ENCODE data around the gene GAS7. TPM values are rescaled to one million over a fixed set of nuclear protein-coding genes. Genes with fewer than 3 reads are reported as not detected.

GAS7 gene
- total and polyA plus RNA-seq, 3 experiments from 2014 or later = 1.9 to 4.4 (median 3.3) TPM

GRCh38 chr17:10032118-10032852 lies 166.1 kb downstream of the GAS7 start:
- H3K27ac ChIP-seq (ENCODE audit: low read depth, low read length) = no peak overlapping the region
- H3K9me3 ChIP-seq (ENCODE audit: low read length) = no peaks in the 10 kb centered on the region
- Mint-ChIP-seq H3K36me3 (peaks cover 0 to 6% (median 0%) of the 10 kb centered on the region in 3 donors), H3K9me3 (no peaks in the 10 kb centered on the region), H3K4me1 (no peaks in the 10 kb centered on the region), H3K27ac (no peak overlapping the region), H3K4me3 (no peak overlapping the region), H3K27me3 (peaks cover 0 to 3% of the 10 kb centered on the region in 2 donors)
- DNase-seq = no peak
- H3K27me3 ChIP-seq (ENCODE audit: insufficient read depth, low read length, poor library complexity, severe bottlenecking) = no peaks in the 10 kb centered on the region
- no peaks in the 10 kb centered on the region for H3K4me1 ChIP-seq (ENCODE audit: insufficient read depth, low read length)
- ChIA-PET POLR2A (no interaction called here), CTCF (no interaction called here)
- no peak overlapping the region for H3K4me3 ChIP-seq (ENCODE audit: low read length)
- H3K36me3 ChIP-seq (ENCODE audit: insufficient read depth, low read length) = no peaks in the 10 kb centered on the region

GRCh38 chr17:10031606-10032005 lies 166.8 kb downstream of the GAS7 start:
- no peak overlapping the region for H3K27ac ChIP-seq (ENCODE audit: low read depth, low read length)
- no peak for DNase-seq
- H3K36me3 Mint-ChIP-seq = peaks cover 0 to 6% (median 0%) of the 10 kb centered on the region in 3 donors
- peaks cover 0 to 3% of the 10 kb centered on the region in 2 donors for H3K27me3 Mint-ChIP-seq
- H3K4me1 Mint-ChIP-seq = peaks cover 0 to 3% (median 0%) of the 10 kb centered on the region in 3 donors
- POLR2A ChIA-PET = no interaction called here
- no peaks in the 10 kb centered on the region for H3K36me3 ChIP-seq (ENCODE audit: insufficient read depth, low read length)
- no peaks in the 10 kb centered on the region for H3K9me3 Mint-ChIP-seq
- CTCF ChIA-PET = no interaction called here
- H3K9me3 ChIP-seq (ENCODE audit: low read length) = no peaks in the 10 kb centered on the region
- H3K4me3 ChIP-seq (ENCODE audit: low read length) = no peak overlapping the region
- H3K27ac Mint-ChIP-seq = no peak overlapping the region
- H3K4me3 Mint-ChIP-seq = no peak overlapping the region
- H3K27me3 ChIP-seq (ENCODE audit: insufficient read depth, low read length, poor library complexity, severe bottlenecking) = no peaks in the 10 kb centered on the region
- H3K4me1 ChIP-seq (ENCODE audit: insufficient read depth, low read length) = no peaks in the 10 kb centered on the region

GRCh38 chr17:10031127-10031526 lies 167.3 kb downstream of the GAS7 start:
- Histone ChIP-seq H3K36me3 (ENCODE audit: insufficient read depth, low read length) (no peaks in the 10 kb centered on the region), H3K27me3 (ENCODE audit: insufficient read depth, low read length, poor library complexity, severe bottlenecking) (no peaks in the 10 kb centered on the region), H3K4me1 (ENCODE audit: insufficient read depth, low read length) (no peaks in the 10 kb centered on the region), H3K4me3 (ENCODE audit: low read length) (no peak overlapping the region), H3K9me3 (ENCODE audit: low read length) (no peaks in the 10 kb centered on the region), H3K27ac (ENCODE audit: low read depth, low read length) (no peak overlapping the region)
- DNase-seq = no peak
- Mint-ChIP-seq H3K4me1 (peaks cover 0 to 3% (median 0%) of the 10 kb centered on the region in 3 donors), H3K4me3 (no peak overlapping the region), H3K36me3 (peaks cover 0 to 6% (median 0%) of the 10 kb centered on the region in 3 donors), H3K27ac (no peak overlapping the region), H3K9me3 (no peaks in the 10 kb centered on the region), H3K27me3 (peaks cover 0 to 3% of the 10 kb centered on the region in 2 donors)
- POLR2A ChIA-PET = no interaction called here
- CTCF ChIA-PET = no interaction called here

DNA sequence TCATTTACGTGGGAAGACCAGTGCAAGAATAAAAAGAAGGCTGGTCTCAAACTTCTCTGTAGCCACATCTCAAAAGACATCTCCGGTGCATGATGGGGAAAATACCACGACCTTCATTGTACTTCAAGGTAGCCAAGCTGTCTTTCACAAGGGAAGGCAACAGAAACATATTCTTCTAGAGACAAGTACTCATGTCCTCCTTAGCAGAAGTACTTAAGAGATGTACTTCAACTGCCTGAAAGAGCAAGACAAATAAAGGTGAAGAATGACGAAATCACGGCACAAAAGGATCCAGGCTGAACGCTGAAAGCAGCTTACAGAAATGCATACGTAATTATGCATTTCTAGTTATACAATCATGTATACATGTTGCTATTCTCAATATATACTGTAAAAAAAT lies 169.3 kb downstream of the GAS7 start:
- Histone ChIP-seq H3K36me3 (ENCODE audit: insufficient read depth, low read length) (no peaks in the 10 kb centered on the region), H3K27me3 (ENCODE audit: insufficient read depth, low read length, poor library complexity, severe bottlenecking) (no peaks in the 10 kb centered on the region), H3K9me3 (ENCODE audit: low read length) (no peaks in the 10 kb centered on the region), H3K27ac (ENCODE audit: low read depth, low read length) (no peak overlapping the region), H3K4me1 (ENCODE audit: insufficient read depth, low read length) (no peaks in the 10 kb centered on the region), H3K4me3 (ENCODE audit: low read length) (no peak overlapping the region)
- Mint-ChIP-seq H3K36me3 (peaks cover 0 to 6% (median 0%) of the 10 kb centered on the region in 3 donors), H3K27ac (no peak overlapping the region), H3K4me3 (no peak overlapping the region), H3K27me3 (peaks cover 0 to 1% of the 10 kb centered on the region in 2 donors), H3K4me1 (peaks cover 0 to 3% (median 0%) of the 10 kb centered on the region in 3 donors), H3K9me3 (no peaks in the 10 kb centered on the region)
- no peak for DNase-seq
- ChIA-PET POLR2A (no interaction called here), CTCF (interaction anchor here (1.0 kb wide), 1 partner anchor 12 kb away, joined by 3 read pairs; no protein-coding TSS in a partner anchor)

- Mint-ChIP-seq H3K9me3 (no peaks in the 10 kb centered on the region), H3K4me3 (no peak overlapping the region), H3K4me1 (peaks cover 0 to 3% (median 1%) of the 10 kb centered on the region in 3 donors), H3K36me3 (peaks cover 0 to 6% (median 0%) of the 10 kb centered on the region in 3 donors), H3K27me3 (peaks cover 0 to 4% of the 10 kb centered on the region in 2 donors), H3K27ac (peak overlapping the region in 2 of 8 donors; percentile 45 to 68)
- Histone ChIP-seq H3K27me3 (ENCODE audit: insufficient read depth, low read length, poor library complexity, severe bottlenecking) (no peaks in the 10 kb centered on the region), H3K4me1 (ENCODE audit: insufficient read depth, low read length) (no peaks in the 10 kb centered on the region), H3K27ac (ENCODE audit: low read depth, low read length) (no peak overlapping the region), H3K4me3 (ENCODE audit: low read length) (no peak overlapping the region), H3K36me3 (ENCODE audit: insufficient read depth, low read length) (no peaks in the 10 kb centered on the region), H3K9me3 (ENCODE audit: low read length) (no peaks in the 10 kb centered on the region)
- ChIA-PET POLR2A (no interaction called here), CTCF (no interaction called here)
- DNase-seq = no peak
Measured at GRCh38 chr17:10025976-10026901, 172.2 kb downstream of the GAS7 start.

GRCh38 chr17:10025224-10025623 lies 173.2 kb downstream of the GAS7 start:
- DNase-seq = no peak
- Histone ChIP-seq H3K9me3 (ENCODE audit: low read length) (no peaks in the 10 kb centered on the region), H3K4me3 (ENCODE audit: low read length) (no peak overlapping the region), H3K36me3 (ENCODE audit: insufficient read depth, low read length) (no peaks in the 10 kb centered on the region), H3K27ac (ENCODE audit: low read depth, low read length) (no peak overlapping the region), H3K27me3 (ENCODE audit: insufficient read depth, low read length, poor library complexity, severe bottlenecking) (no peaks in the 10 kb centered on the region), H3K4me1 (ENCODE audit: insufficient read depth, low read length) (no peaks in the 10 kb centered on the region)
- Mint-ChIP-seq H3K27me3 (peaks cover 0 to 3% of the 10 kb centered on the region in 2 donors), H3K27ac (peak overlapping the region in 2 of 8 donors; percentile 5 to 32), H3K4me1 (peaks cover 0 to 3% (median 1%) of the 10 kb centered on the region in 3 donors), H3K4me3 (no peak overlapping the region), H3K9me3 (no peaks in the 10 kb centered on the region), H3K36me3 (peaks cover 0 to 6% (median 0%) of the 10 kb centered on the region in 3 donors)
- ChIA-PET CTCF (no interaction called here), POLR2A (no interaction called here)

GRCh38 chr17:10022416-10022815 lies 176.0 kb downstream of the GAS7 start:
- no peak overlapping the region for H3K4me3 ChIP-seq (ENCODE audit: low read length)
- no peaks in the 10 kb centered on the region for H3K9me3 ChIP-seq (ENCODE audit: low read length)
- ChIA-PET CTCF (no interaction called here), POLR2A (no interaction called here)
- H3K27me3 ChIP-seq (ENCODE audit: insufficient read depth, low read length, poor library complexity, severe bottlenecking) = no peaks in the 10 kb centered on the region
- Mint-ChIP-seq H3K27me3 (peaks cover 0 to 8% of the 10 kb centered on the region in 2 donors), H3K9me3 (no peaks in the 10 kb centered on the region), H3K4me1 (peaks cover 0 to 3% (median 1%) of the 10 kb centered on the region in 3 donors), H3K4me3 (no peak overlapping the region), H3K27ac (no peak overlapping the region), H3K36me3 (no peaks in the 10 kb centered on the region)
- H3K4me1 ChIP-seq (ENCODE audit: insufficient read depth, low read length) = no peaks in the 10 kb centered on the region
- H3K36me3 ChIP-seq (ENCODE audit: insufficient read depth, low read length) = no peaks in the 10 kb centered on the region
- no peak for DNase-seq
- H3K27ac ChIP-seq (ENCODE audit: low read depth, low read length) = no peak overlapping the region

All from CD8-positive, alpha-beta memory T cell (primary cell).